Gastroesophageal sphincter (tissue), 3 donors: ENCODE results near the gene PTPRN2.

Experiments used
- POLR2A ChIP-seq, 2 donors: fragments of 450-650 bp; IDR thresholded peaks; one replicate each; pipeline ENCODE4 v1.6.1; 2017; ENCODE audit warnings: antibody characterized with exemption in 2 of 2, mild to moderate bottlenecking in 2 of 2, moderate library complexity in 1 of 2
- POLR2AphosphoS5 ChIP-seq: sonication (generic); formaldehyde crosslinking; IDR thresholded peaks from one replicate; pipeline ENCODE4 v1.6.1; 2017; ENCODE audit warnings: antibody characterized with exemption
- TF ChIP-seq, protein P1 (sequence below), 4 experiments: fragments of 200-600 bp in 2 of 4; fragments of 450-650 bp in 2 of 4; sonication (generic) in 1 of 4; IDR thresholded peaks; one replicate each; pipeline ENCODE4 v1.5.1; 2017 to 2019; ENCODE audit warnings: antibody characterized with exemption in 4 of 4, mild to moderate bottlenecking in 2 of 4, moderate library complexity in 2 of 4

DNA sequence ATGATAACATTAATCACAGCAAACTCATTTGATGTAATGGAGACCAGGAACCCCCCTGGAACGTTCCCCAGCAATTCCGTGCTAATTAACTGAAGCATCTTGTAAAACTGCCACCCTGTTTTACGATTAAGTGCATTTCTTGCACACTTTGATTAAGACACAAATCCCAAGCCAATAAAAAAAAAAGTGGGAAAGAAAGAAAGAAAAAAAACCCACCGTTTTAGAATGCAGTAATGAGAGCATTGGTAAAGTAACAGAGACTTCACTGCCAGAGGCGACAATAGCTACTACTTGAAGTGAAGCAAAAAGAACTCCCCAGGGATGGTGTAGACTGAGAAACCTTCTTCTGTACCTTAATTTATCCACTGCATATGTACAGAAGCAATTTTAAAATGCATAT lies 616.1 kb downstream of the PTPRN2 start:
- TF ChIP-seq, protein P1, sequence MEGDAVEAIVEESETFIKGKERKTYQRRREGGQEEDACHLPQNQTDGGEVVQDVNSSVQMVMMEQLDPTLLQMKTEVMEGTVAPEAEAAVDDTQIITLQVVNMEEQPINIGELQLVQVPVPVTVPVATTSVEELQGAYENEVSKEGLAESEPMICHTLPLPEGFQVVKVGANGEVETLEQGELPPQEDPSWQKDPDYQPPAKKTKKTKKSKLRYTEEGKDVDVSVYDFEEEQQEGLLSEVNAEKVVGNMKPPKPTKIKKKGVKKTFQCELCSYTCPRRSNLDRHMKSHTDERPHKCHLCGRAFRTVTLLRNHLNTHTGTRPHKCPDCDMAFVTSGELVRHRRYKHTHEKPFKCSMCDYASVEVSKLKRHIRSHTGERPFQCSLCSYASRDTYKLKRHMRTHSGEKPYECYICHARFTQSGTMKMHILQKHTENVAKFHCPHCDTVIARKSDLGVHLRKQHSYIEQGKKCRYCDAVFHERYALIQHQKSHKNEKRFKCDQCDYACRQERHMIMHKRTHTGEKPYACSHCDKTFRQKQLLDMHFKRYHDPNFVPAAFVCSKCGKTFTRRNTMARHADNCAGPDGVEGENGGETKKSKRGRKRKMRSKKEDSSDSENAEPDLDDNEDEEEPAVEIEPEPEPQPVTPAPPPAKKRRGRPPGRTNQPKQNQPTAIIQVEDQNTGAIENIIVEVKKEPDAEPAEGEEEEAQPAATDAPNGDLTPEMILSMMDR (IDR thresholded peaks at IDR 0.05): no peak
- TF ChIP-seq POLR2A (IDR thresholded peaks at IDR 0.05): no peak
- no peak for TF ChIP-seq POLR2AphosphoS5
